Endodermal cell (in vitro differentiated cells): ENCODE data around the gene ADGRD1. TPM values are rescaled to one million over a fixed set of nuclear protein-coding genes. Genes with fewer than 3 reads are reported as not detected.

Experiments
- DNase-seq: peaks from one replicate; pipeline ENCODE4 v3.0.0-alpha.2; 2017
- H3K27ac ChIP-seq: 2 replicates; pipeline ENCODE4 v1.5.1; 2013; ENCODE audit warnings: mild to moderate bottlenecking, low read depth, low read length, moderate library complexity
- H3K27me3 ChIP-seq: 2 replicates; pipeline ENCODE4 v1.6.1; 2013; ENCODE audit warnings: mild to moderate bottlenecking, low read length, moderate library complexity; ENCODE audit not compliant: insufficient read depth, control insufficient read depth, poor library complexity, severe bottlenecking
- H3K36me3 ChIP-seq: 2 replicates; pipeline ENCODE4 v1.7.0; 2013; ENCODE audit warnings: mild to moderate bottlenecking, low read length, moderate library complexity; ENCODE audit not compliant: control insufficient read depth, insufficient read depth
- H3K4me1 ChIP-seq: one replicate; pipeline ENCODE4 v1.7.0; 2013; ENCODE audit warnings: low read length; ENCODE audit not compliant: control insufficient read depth, insufficient read depth
- H3K4me3 ChIP-seq: 2 replicates; pipeline ENCODE4 v1.5.1; 2013; ENCODE audit warnings: mild to moderate bottlenecking, low read length, moderate library complexity
- H3K9ac ChIP-seq: 2 replicates; pipeline ENCODE4 v1.6.1; 2013; ENCODE audit warnings: mild to moderate bottlenecking, low read length, moderate library complexity; ENCODE audit not compliant: poor library complexity, severe bottlenecking; ENCODE audit errors: extremely low read depth
- H3K9me3 ChIP-seq: 2 replicates; pipeline ENCODE4 v1.6.1; 2013; ENCODE audit warnings: mild to moderate bottlenecking, low read length, moderate library complexity; ENCODE audit not compliant: control insufficient read depth
- H3K27ac Mint-ChIP-seq: 2 replicates; pipeline ENCODE4 v1.8.0; 2020; ENCODE audit warnings: mixed read lengths
- H3K27me3 Mint-ChIP-seq: 2 replicates; pipeline ENCODE4 v1.8.0; 2021; ENCODE audit warnings: mild to moderate bottlenecking, mixed read lengths; ENCODE audit not compliant: insufficient read depth
- H3K36me3 Mint-ChIP-seq: 2 replicates; pipeline ENCODE4 v1.8.0; 2020; ENCODE audit warnings: low read depth, mixed read lengths
- H3K4me1 Mint-ChIP-seq: 2 replicates; pipeline ENCODE4 v1.8.0; 2020; ENCODE audit warnings: mixed read lengths
- H3K4me3 Mint-ChIP-seq: 2 replicates; pipeline ENCODE4 v1.8.0; 2020; ENCODE audit warnings: mild to moderate bottlenecking, moderate library complexity, mixed read lengths
- H3K9me3 Mint-ChIP-seq: 2 replicates; pipeline ENCODE4 v1.8.0; 2020; ENCODE audit warnings: mild to moderate bottlenecking, mixed read lengths
- WGBS, 2 experiments: methylation state at CpG; one replicate each; pipeline versions ENCODE4 v1.1.5 to v1.1.7; 2013; ENCODE audit warnings: missing lambda C conversion rate in 2 of 2, mixed read lengths in 1 of 2; ENCODE audit not compliant: insufficient coverage in 1 of 2, insufficient read length in 1 of 2; 5-methylcytosine and 5-hydroxymethylcytosine counted together
- total RNA-seq, 2 donors: library from RNA; stranded (reverse); fragmentation: NEBNext Ultra II Directional in 1 of 2; extraction: Animal tissue kit (Norgen Biotek cat#: 25700) in 1 of 2; gene quantifications; 2 replicates in 1 of 2; 3 replicates in 1 of 2; pipeline ENCODE4 v1.2.1, GENCODE V29; 2021
- TF ChIP-seq, protein P1 (sequence below): fragments of 200-600 bp; sonication (generic); conservative IDR thresholded peaks from 2 replicates; pipeline ENCODE4 v1.5.0; 2021; ENCODE audit warnings: antibody characterized with exemption, mild to moderate bottlenecking

ADGRD1 gene
- total RNA-seq, 2 donors from 2014 or later = 1.3 to 2.9 TPM

DNA sequence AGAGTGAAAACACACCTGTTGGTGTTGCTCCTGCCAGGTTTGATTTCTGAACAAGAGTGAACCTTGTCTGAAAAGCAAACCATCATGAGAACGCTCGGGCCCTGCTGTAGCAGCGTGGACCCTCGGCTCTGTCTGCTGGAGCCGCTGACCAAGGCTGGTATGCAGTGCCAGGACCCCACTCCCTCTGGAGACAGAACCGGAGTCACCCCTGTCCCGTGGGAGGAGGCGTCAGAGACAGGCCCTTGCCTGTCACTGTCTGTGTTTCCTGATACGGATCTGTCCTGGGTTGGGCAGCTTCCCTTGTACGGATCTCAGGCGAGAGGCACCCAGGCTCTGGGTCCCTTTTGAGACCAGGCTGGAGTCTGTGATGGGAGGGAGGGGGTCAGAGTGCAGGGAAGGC is 111.6 kb downstream of the ADGRD1 start:
- no peaks in the 10 kb centered on the region for H3K27me3 ChIP-seq
- no peaks in the 10 kb centered on the region for H3K9me3 ChIP-seq
- Mint-ChIP-seq H3K4me1 (no peaks in the 10 kb centered on the region), H3K36me3 (no peaks in the 10 kb centered on the region), H3K27me3 (no peaks in the 10 kb centered on the region), H3K27ac (no peak overlapping the region), H3K9me3 (peaks cover 1% of the 10 kb centered on the region), H3K4me3 (no peak overlapping the region)
- TF ChIP-seq, protein P1, sequence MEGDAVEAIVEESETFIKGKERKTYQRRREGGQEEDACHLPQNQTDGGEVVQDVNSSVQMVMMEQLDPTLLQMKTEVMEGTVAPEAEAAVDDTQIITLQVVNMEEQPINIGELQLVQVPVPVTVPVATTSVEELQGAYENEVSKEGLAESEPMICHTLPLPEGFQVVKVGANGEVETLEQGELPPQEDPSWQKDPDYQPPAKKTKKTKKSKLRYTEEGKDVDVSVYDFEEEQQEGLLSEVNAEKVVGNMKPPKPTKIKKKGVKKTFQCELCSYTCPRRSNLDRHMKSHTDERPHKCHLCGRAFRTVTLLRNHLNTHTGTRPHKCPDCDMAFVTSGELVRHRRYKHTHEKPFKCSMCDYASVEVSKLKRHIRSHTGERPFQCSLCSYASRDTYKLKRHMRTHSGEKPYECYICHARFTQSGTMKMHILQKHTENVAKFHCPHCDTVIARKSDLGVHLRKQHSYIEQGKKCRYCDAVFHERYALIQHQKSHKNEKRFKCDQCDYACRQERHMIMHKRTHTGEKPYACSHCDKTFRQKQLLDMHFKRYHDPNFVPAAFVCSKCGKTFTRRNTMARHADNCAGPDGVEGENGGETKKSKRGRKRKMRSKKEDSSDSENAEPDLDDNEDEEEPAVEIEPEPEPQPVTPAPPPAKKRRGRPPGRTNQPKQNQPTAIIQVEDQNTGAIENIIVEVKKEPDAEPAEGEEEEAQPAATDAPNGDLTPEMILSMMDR = no peak
- no peak overlapping the region for H3K9ac ChIP-seq
- WGBS, 2 experiments = 88 to 96% methylated on average over 3 to 11 of the region's 11 CpGs
- no peaks in the 10 kb centered on the region for H3K36me3 ChIP-seq
- no peak overlapping the region for H3K4me3 ChIP-seq
- H3K4me1 ChIP-seq = no peaks in the 10 kb centered on the region
- DNase-seq = peak; percentile 44
- H3K27ac ChIP-seq = no peak overlapping the region

DNA sequence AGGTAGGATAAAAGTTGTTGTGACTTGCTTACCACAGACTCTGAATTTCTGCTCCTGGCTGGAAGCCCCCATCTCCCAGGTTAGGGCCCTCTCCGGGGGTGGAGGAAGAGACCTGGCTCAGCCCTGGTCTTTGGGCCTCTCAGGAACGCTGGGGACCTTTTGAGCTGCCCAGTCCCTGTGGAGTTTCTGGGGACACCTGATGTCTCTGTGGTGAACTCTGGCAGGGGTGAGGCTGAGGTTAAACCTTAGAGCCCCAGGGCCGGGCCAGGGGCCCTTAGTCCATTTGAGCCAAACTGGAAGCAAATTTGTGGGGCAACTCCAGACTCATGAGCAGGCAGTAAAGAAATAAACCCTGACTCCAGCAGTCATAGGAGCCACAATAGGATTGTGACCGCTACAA is 112.1 kb downstream of the ADGRD1 start:
- H3K9me3 Mint-ChIP-seq = peaks cover 3% of the 10 kb centered on the region
- H3K4me1 Mint-ChIP-seq = no peaks in the 10 kb centered on the region
- Histone ChIP-seq H3K4me3 (no peak overlapping the region), H3K27ac (no peak overlapping the region), H3K9ac (no peak overlapping the region), H3K4me1 (no peaks in the 10 kb centered on the region), H3K27me3 (no peaks in the 10 kb centered on the region), H3K9me3 (no peaks in the 10 kb centered on the region), H3K36me3 (no peaks in the 10 kb centered on the region)
- TF ChIP-seq, protein P1 = no peak
- no peaks in the 10 kb centered on the region for H3K27me3 Mint-ChIP-seq
- DNase-seq = peak; percentile 39
- no peak overlapping the region for H3K27ac Mint-ChIP-seq
- no peaks in the 10 kb centered on the region for H3K36me3 Mint-ChIP-seq
- no peak overlapping the region for H3K4me3 Mint-ChIP-seq
- 91 to 100% methylated on average over 2 to 4 of the region's 4 CpGs for WGBS, 2 experiments

DNA sequence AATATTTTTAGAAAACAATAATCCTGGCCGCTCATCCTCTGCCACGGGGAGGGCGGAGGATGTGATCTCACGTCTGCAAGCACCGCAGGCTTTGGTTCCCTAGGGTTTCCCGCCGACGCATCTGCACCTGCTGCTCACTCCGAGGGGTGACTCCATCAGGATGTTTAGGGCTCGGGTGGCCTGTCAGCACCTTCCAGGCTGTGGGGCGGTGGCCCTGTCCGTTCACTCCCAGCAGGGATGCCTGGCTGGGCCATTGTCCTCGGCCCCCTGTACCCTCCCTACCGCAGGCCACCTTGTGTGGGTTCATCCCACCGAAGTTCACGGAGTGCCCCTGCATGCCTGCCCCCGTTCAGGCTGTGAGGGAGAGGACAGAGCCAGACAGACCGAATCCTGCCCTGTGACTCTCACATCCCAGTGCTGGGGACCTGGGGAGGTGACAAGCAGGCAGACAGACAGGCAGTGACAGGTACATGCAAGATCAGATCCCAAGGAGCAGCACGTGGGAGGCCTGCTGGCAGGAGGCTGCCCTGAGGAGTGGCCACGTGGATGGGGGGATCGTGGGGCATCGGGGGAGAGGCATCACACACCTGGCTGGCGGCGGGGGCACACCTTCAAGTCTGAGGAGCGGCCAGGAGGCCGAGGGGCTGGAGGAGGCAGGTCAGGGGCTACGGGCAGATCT is 112.6 kb downstream of the ADGRD1 start:
- no peak overlapping the region for H3K4me3 Mint-ChIP-seq
- H3K9ac ChIP-seq = no peak overlapping the region
- no peaks in the 10 kb centered on the region for H3K4me1 ChIP-seq
- H3K27me3 ChIP-seq = no peaks in the 10 kb centered on the region
- 89 to 93% methylated on average over 21 to 27 of the region's 27 CpGs for WGBS, 2 experiments
- H3K27me3 Mint-ChIP-seq = no peaks in the 10 kb centered on the region
- H3K27ac Mint-ChIP-seq = no peak overlapping the region
- H3K36me3 ChIP-seq = no peaks in the 10 kb centered on the region
- peak; percentile 43 for DNase-seq
- H3K36me3 Mint-ChIP-seq = no peaks in the 10 kb centered on the region
- H3K27ac ChIP-seq = no peak overlapping the region
- TF ChIP-seq, protein P1 = no peak
- no peak overlapping the region for H3K4me3 ChIP-seq
- H3K9me3 Mint-ChIP-seq = peaks cover 3% of the 10 kb centered on the region
- no peaks in the 10 kb centered on the region for H3K9me3 ChIP-seq
- no peaks in the 10 kb centered on the region for H3K4me1 Mint-ChIP-seq
